LHCN-M2 (cell line): ENCODE results near the gene ERICH4. TPM values are rescaled to one million over a fixed set of nuclear protein-coding genes. Genes with fewer than 3 reads are reported as not detected.
"Not testable (repeated sequence)": the region's sequence is repeated elsewhere in the genome, so short reads cannot be mapped to it uniquely, and the experiment has no call there.

Experiments used
- DNase-seq: peaks from one replicate; pipeline ENCODE4 v3.0.0-alpha.2; 2012; ENCODE audit warnings: low read depth
- total RNA-seq: library from RNA; depleted of rRNA; stranded (reverse); fragments of >200 nt; gene quantifications from 2 replicates; pipeline ENCODE4 v1.2.3, GENCODE V29; 2014

ERICH4 gene
- total RNA-seq, 1 experiment from 2014 or later, result not detected

DNA sequence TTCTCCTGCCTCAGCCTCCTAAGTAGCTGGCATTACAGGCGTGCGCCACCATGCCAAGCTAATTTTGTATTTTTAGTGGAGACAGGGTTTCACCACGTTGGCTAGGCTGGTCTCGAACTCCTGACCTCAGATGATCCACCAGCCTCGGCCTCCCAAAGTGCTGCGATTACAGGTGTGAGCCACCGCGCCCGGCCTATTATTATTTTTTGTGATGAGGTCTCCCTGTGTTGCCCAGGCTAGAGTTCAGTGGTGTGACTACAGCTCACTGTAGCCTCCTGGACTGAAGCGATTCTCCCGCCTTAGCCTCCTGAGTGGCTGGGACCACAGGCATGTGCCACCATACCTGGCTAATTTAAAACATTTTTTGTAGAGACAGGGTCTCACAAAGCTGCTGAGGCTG lies 7.6 kb upstream of the ERICH4 start:
- not testable (repeated sequence) for DNase-seq

DNA sequence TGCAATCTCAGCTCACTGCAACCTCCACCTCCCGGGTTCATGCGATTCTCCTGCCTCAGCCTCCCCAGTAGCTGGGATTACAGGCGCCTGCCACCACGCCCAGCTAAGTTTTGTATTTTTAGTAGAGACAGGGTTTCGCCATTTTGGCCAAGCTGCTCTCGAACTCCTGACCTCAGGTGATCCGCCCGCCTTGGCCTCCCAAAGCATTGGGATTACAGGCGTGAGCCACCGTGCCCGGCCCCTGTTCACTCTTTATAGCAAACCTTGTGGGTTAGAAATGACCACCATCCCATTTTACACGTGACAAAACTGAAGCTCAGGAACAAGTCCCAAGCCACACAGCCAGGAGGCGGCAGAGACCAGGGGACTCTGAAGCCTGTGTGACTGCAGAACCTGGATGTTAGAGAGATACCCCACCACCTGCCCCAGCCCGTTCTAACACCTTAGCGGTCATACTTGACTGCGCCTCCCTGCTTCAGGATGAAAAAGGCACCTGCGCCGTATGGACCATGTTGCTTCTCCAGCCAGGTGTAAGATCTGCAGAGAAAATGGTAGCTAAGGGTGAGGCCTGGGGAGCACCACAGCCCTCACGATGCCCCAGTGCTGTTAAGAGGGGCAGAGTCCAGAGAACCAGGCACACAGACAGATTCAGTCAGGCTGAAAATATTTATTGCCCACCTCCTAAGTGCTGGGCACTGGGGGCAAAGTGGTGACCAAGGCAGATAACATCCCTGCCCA lies 6.9 kb upstream of the ERICH4 start:
- no peak for DNase-seq

DNA sequence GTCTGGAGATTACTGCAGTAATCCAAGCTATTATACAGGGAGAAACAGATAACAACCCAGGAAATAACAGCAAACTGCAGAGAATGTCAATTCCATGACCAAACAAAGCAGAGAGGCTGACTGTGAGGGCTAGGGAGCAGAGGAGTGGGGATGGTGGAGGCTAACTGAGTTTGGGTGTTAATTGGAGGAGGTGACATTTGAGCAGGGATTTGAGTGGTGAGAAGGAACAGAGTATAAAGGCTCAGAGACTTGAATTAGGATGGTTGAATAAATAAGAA lies 6.3 kb upstream of the ERICH4 start:
- no peak for DNase-seq

DNA sequence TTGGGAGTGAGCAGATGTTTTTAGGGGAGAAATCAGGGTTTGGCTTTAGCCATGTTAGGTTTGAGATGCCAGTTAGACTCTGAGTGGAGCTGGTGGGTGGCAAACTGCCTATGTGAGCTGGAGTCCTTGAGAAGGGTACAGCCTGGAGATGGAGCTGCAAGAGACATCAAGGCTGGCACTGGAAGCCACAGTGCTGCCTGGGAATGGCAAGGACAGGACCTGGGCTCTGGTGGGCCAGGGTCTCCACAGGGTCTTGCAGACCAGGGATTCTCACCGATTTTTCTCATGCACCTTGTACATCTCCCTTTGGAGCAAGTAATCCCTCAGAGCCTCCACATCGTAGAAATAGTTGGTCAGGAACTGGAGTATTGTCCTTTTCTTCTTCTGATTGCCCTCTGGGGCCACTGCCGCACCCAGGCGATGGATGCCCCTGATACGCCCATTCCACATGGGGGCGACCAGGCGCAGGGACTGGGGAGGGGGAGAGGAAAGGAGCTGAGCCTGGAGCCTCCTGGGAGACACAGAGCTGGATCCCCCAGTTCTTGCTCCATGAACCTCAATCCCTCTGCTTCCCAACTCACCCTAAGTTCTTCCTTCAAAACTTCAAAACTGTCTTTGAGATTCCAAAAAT lies 4.9 kb upstream of the ERICH4 start:
- DNase-seq, result no peak

GRCh38 chr19:41439441-41440222 lies 3.3 kb upstream of the ERICH4 start, which contains the start of gene DMAC2:
DMAC2 (minus strand) TSS chr19:41439912; CDS start chr19:41439899, 13 bp downstream.
- DNase-seq, result peak; percentile 97

- DNase-seq, result no peak
These were observed 1.5 kb upstream of the ERICH4 start for GRCh38 chr19:41441321-41441945.

DNA sequence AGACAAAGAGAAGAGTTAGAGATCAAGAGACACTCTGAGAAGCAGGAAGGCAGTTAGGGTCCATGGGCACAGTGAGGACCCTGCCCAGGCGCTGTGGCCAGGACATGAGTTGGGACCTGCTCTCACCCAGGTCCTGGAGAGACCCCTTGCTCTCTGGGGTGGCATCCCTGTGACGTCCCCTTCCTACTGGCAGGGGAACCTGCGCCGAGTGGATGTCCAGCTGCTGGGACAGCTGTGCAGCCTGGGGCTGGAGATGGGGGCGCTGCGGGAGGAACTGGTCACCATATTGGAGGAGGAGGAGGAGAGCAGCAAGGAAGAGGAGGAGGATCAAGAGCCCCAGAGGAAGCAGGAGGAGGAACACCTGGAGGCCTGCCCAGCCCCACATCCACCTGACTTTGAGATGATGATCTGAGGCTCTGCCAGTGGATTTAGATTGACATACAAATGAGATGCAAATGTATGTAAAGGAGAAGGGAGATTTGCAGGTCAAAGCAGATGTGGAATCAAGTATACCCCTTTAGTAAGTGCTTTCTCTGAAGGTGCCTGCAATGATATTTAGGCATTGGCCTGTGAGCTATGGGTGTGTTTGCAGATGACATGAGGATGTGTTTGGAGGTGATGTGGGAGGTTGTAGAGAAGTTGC lies 978 bp downstream of the ERICH4 start:
- no peak for DNase-seq

DNA sequence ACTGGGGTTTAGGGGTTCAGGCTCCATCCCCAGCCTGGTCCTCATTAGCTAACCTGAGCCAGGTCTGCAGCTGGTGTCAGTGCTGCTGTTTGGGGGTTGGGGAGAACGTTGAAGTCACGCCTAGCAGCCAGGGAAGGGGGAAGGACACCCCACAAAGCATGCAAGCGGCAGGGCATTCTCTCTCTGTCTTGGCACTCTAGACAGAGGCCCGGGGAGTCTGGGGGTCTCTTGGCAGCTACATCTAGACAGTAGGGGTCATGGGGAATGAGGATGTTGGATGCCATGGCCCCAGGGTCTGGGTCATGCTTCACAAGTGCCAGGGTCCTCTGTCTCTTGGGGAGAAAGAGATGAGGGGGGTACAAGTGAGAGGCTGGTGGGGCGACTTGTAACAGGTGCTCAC lies 2.6 kb downstream of the ERICH4 start:
- DNase-seq, result no peak

GRCh38 chr19:41447732-41448332 lies 4.9 kb downstream of the ERICH4 start:
- no peak for DNase-seq

GRCh38 chr19:41449079-41449864 lies 6.3 kb downstream of the ERICH4 start:
- DNase-seq, result peak; percentile 52

GRCh38 chr19:41449865-41450178 lies 6.9 kb downstream of the ERICH4 start:
- DNase-seq, result no peak

DNA sequence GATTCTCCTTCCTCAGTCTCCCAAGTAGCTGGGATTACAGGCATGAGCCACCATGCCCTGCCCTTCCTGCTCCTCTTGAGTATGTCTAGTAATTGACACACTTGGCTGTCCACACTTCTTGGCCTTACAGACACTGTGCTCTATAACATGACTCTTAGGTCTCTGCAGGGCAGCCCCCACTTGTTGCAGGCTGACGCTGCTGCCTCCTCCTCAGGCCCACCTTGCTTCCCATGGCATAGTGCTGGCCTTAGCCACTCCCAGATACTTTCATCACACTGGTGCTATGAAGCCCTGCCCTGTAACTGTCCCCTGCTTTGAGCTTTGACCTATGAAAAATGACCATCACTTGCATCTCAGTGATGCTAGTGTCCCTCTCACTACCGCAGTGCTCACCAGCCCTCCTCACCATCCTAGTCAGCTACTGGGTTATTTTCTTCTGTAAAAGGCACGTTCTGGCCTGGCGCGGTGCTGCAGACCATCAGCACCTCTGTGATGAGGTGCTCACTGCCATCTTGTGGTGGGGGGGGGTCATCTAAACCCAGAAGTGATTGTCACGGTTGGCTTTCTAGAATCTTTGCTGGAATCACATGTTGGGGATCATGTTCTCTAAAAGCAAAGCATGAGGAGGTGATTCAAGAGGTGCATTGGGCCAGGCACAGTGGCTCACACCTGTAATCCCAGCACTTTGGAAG lies 9.8 kb downstream of the ERICH4 start:
- no peak for DNase-seq

GRCh38 chr19:41455936-41456335 lies 13.0 kb downstream of the ERICH4 start:
- no peak for DNase-seq

DNA sequence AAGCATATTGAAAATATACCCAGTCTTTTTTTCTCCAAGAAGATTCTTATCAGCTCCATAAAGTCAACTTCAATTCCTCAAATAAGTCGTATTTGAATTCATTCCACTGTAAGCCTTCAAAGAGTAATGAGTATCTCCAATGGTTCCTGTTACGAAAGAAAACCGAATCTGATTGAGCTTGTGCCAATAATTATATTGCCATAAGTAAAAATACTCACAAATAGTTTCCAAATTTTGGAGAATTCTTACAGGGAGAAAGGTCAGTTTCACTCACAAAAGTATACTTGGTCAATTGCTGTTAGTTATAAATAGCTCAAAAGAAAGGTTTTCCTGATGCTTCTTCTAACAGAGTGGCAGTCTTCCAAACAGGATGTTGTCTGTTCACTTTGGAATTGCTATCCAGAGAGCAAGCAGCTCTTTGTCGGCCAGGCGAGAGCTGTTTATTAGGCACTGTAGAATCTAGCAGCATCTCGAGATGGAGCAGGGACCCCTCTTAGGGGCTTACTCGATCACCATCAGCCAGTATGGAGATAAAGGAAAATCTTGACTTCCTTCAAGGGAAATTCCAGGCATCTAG lies 13.5 kb downstream of the ERICH4 start:
- peak; percentile 8 for DNase-seq

GRCh38 chr19:41457241-41457640 lies 14.3 kb downstream of the ERICH4 start:
- no peak for DNase-seq

- DNase-seq, result no peak
These were observed 19.5 kb downstream of the ERICH4 start for GRCh38 chr19:41462497-41462896.

DNA sequence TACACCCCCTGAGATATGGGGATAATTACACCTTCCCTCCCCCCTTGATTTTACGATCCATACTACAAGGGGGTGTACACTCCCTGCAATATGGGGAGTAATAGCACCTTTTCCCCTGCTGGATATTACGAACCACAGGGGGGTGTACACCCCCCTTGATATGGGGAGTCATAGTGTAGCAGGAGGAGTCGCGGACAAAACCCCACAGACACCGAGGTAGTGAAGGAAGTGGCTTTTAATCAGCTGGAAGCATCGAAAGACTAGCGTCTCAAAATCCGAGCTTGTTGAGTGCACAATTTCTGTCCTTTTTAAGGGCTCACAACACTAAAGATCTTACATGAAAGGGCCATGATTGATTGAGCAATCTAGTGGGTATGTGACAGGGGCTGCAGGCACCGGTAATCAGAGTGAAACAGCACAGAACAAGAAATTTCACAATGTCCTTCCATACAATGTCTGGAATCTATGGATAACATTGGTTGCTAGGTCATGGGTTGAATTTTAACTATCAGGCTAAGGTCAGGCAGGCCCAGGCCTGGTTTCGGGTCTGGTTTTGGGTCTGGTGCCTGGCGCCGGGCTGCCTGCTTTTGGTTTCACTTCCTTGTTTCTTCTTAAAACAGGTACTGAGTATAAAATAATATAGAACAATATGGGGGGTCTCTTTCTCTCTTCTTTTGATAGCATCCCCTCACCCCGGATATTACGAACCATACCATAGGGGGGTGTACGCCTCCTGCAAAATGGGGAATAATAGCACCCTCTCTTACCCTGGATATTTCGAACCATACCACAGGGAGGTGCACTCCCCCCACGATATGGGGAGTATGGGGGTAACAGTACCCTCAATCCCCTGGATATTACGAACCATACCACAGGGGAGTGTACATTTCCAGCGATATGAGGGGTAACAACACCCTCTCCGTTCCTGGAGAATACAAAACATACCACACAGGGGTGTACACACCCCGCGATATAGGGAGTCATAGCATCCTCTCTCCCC lies 20.6 kb downstream of the ERICH4 start:
- not testable (repeated sequence) for DNase-seq

DNA sequence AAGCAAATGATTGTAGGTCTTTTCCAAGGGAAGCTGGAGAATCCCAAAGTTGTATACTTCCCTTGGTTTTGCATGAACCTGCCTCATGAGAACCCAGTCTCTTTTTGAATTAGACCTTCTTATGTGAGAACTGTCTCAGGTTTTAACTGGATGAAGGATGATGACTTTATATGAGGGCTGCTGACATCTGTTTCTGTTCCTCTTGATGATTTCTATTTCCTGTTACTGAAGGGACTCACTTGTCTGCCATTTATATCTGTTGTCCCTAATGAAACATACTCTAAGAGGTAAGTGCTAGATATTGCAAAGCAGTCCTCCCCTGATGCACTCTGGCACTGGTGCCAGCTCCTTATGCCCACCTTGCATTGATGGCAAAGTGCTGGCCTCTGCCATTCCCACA lies 33.6 kb downstream of the ERICH4 start:
- no peak for DNase-seq
